Measurements from ENCODE around the gene RALGPS1. TPM values are rescaled to one million over a fixed set of nuclear protein-coding genes. Genes with fewer than 3 reads are reported as not detected.

RALGPS1 gene
- total and polyA plus RNA-seq, 2 of the 13 experiments (the other 11 are each of a cell fraction or from before 2014, with no cell fraction given) = 3.7 to 6.5 TPM

GRCh38 chr9:127129073-127129717, 214.6 kb downstream of the RALGPS1 start:
- Histone ChIP-seq H3K9ac (ENCODE audit: insufficient read depth, low read depth, low read length) (no peak overlapping the region), H3K4me1 (ENCODE audit: insufficient read depth, low read length) (peaks cover 49% of the 10 kb centered on the region), H3K36me3 (replicated peaks in 1 of 2; ENCODE audit: control insufficient read depth in 1 of 2, insufficient read depth in 2 of 2, low read length in 2 of 2) (no peaks in the 10 kb centered on the region), H3K4me2 (ENCODE audit: low read depth, low read length) (no peak overlapping the region), H3K27me3 (ENCODE audit: control insufficient read depth in 1 of 2, insufficient read depth in 2 of 2, low read length in 2 of 2) (no peaks in the 10 kb centered on the region; a peak in 1 of 5 replicates), H3K4me3 (replicated peaks in 1 of 3; ENCODE audit: insufficient read depth in 1 of 3, low read depth in 2 of 3, low read length in 3 of 3) (no peak overlapping the region), H4K20me1 (ENCODE audit: insufficient read depth, low read length) (no peaks in the 10 kb centered on the region), H3K27ac (ENCODE audit: extremely low read length, insufficient read depth, low read length) (no peak overlapping the region), H3K9me3 (ENCODE audit: low read length) (no peaks in the 10 kb centered on the region), H2AFZ (ENCODE audit: low read length) (no peak overlapping the region), H3K79me2 (ENCODE audit: insufficient read depth, low read length) (no peaks in the 10 kb centered on the region)
- BruUV-seq (replicated peaks) = no TSS peak
- intact Hi-C loops (cut with micrococcal nuclease; ENCODE audit: unreplicated experiment) = no loop called here
- DNase-seq (ENCODE audit: low spot score) (no peak), ATAC-seq (no peak), FAIRE-seq (no peak)
- ChIA-PET POLR2A (no interaction called here), CTCF (ENCODE audit: low intra/inter-chr PET ratio, low total read pairs) (no interaction called here)
- in situ Hi-C loops (cut with HindIII; ENCODE audit: extremely low pct_ligation_motif_present, low pct_unique_long_range_greater_than_20kb) = no loop called here
- TF ChIP-seq GMEB2 (CRISPR knock-in tag; IDR thresholded peaks at IDR 0.05; ENCODE audit: low read depth) = no peak
- no peak for TF ChIP-seq HMG20B (CRISPR knock-in tag; conservative IDR thresholded peaks at IDR 0.05)
- no peak for TF ChIP-seq STAG1 (CRISPR knock-in tag; IDR thresholded peaks at IDR 0.05)
- TF ChIP-seq ZNF784 (CRISPR knock-in tag; IDR thresholded peaks at IDR 0.05; ENCODE audit: borderline replicate concordance) = no peak
- no peak for TF ChIP-seq ZNF557 (CRISPR knock-in tag; IDR thresholded peaks at IDR 0.05)
- no peak for TF ChIP-seq SP2 (CRISPR knock-in tag; IDR thresholded peaks at IDR 0.05)
- no peak for TF ChIP-seq POLR2AphosphoS5 (IDR thresholded peaks at IDR 0.05; ENCODE audit: low read depth, low read length)
- TF ChIP-seq IRF9 (CRISPR knock-in tag; IDR thresholded peaks at IDR 0.05; ENCODE audit: borderline replicate concordance) = no peak
- TF ChIP-seq KDM6A (CRISPR knock-in tag; IDR thresholded peaks at IDR 0.05; ENCODE audit: low read depth) = no peak
- no peak for TF ChIP-seq FOXP1 (IDR thresholded peaks at IDR 0.05)
- TF ChIP-seq FOXP1 (CRISPR knock-in tag; IDR thresholded peaks at IDR 0.05) = no peak
- no peak for TF ChIP-seq MAFK (conservative IDR thresholded peaks at IDR 0.05 in 1 of 2, IDR thresholded peaks at IDR 0.05 in 1 of 2; ENCODE audit: low read length in 2 of 2)
- no peak for TF ChIP-seq ZNF543 (CRISPR knock-in tag; IDR thresholded peaks at IDR 0.05)
- TF ChIP-seq DPF2 (CRISPR knock-in tag; IDR thresholded peaks at IDR 0.05; ENCODE audit: borderline replicate concordance, low read depth) = no peak
- TF ChIP-seq ADNP (CRISPR knock-in tag; IDR thresholded peaks at IDR 0.05) = no peak
- TF ChIP-seq ISL2 (CRISPR knock-in tag; IDR thresholded peaks at IDR 0.05) = no peak
- TF ChIP-seq FOXM1 (CRISPR knock-in tag; IDR thresholded peaks at IDR 0.05) = no peak
- 31% methylated on average over 4 of the region's 5 CpGs for WGBS (ENCODE audit: low lambda C conversion rate)

Data from HepG2 (cell line).